GM23248 (cell line): ENCODE results near the gene RAMP3.

Experiments used
- EZH2 ChIP-seq: fragments of 200-600 bp; sonication (generic); IDR thresholded peaks from 2 replicates; pipeline ENCODE4 v1.6.1; 2018; ENCODE audit warnings: antibody characterized with exemption, mild to moderate bottlenecking; ENCODE audit not compliant: insufficient read depth, poor library complexity, severe bottlenecking
- EZH2phosphoT487 ChIP-seq: fragments of 200-600 bp; sonication (generic); IDR thresholded peaks from 2 replicates; pipeline ENCODE4 v1.6.1; 2018; ENCODE audit warnings: antibody characterized with exemption, moderate library complexity, mild to moderate bottlenecking, low read depth; ENCODE audit not compliant: insufficient read depth

- TF ChIP-seq EZH2 (no peak), EZH2phosphoT487 (no peak)
These were observed 19.5 kb downstream of the RAMP3 start for GRCh38 chr7:45176886-45177731.
